Measurements from ENCODE around the gene ASIC5.
A peak's percentile ranks its signal among the peaks of the same experiment; 100 is the strongest.
"Not testable (repeated sequence)": the region's sequence is repeated elsewhere in the genome, so short reads cannot be mapped to it uniquely, and the experiment has no call there.

The ASIC5 gene

GRCh38 chr4:155799116-155799793 is 66.8 kb downstream of the ASIC5 start:
- DNase-seq: no peak

- not testable (repeated sequence) for DNase-seq
Observed at GRCh38 chr4:155797581-155797980, 68.5 kb downstream of the ASIC5 start.

DNA sequence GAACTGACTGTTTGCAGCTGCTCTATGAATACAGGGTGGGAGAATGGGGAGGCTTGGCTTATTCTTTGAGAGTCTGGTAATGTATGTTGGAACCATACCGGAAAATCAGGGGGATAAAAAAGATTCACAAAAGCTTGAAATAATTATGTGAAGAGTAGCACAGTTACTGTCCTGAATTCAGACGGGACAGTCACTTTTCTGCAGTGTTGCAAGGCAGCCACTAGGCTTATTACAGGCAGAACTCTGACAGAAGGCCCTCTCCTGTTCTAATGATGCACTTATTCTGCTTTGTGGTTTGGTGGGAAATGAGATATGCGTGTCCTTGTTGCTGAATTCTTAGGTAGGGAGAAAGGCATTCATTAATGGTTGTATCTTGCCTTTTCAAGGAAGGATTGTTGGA is 70.1 kb downstream of the ASIC5 start:
- peak in 1 of 2 experiments; percentile 16 for DNase-seq

DNA sequence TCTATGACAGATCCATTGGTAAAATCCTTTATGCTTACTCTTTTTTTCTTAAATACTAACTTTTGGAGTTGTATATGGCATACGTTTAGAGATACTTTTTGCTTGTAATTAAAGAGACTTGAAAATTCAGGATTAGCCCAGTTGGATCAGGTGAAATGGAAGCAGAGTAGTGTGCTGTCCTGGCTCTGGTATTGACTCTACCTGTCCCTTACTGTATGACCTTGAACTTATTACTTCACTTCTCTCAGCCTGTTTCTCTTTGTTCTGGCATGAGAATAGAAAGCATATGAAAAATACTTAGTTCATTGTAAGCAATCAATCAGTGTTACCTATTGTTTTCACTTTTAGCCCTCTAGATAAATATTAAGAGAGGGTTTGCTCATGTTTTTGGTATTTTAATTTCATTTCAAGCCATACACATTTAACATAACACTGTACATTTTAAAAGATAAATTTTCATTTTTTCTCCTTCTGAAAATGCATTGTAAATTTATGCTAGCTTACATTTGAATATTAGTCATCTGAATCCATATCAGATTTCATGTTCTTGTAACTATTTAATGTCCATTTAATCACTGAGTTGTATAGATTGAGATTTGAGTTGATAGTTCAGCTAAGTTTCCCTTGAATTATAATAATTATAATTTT is 71.4 kb downstream of the ASIC5 start:
- no peak for DNase-seq

DNA sequence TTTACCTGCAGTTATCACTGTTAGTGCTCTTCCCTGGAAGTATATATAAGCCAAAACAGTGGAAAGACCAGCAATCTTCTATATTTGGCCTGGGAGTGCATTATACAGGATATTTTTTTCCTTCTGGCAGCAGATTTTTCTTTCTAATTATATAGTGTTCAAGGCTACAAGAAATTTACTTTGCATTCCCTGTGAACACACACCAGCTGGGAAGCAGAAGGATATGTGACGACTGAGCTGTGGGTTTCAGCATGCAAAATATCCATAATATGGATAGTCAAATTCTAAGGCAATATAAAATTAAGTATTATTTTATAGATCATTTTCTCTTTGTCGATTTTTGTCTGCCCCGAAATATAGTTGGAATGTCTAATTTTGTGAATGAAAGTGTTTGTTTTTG is 76.1 kb downstream of the ASIC5 start:
- no peak for DNase-seq

GRCh38 chr4:155789391-155789790 is 76.7 kb downstream of the ASIC5 start:
- no peak for DNase-seq

GRCh38 chr4:155787113-155787710 is 78.9 kb downstream of the ASIC5 start:
- DNase-seq: peak in 1 of 2 experiments; percentile 28

DNA sequence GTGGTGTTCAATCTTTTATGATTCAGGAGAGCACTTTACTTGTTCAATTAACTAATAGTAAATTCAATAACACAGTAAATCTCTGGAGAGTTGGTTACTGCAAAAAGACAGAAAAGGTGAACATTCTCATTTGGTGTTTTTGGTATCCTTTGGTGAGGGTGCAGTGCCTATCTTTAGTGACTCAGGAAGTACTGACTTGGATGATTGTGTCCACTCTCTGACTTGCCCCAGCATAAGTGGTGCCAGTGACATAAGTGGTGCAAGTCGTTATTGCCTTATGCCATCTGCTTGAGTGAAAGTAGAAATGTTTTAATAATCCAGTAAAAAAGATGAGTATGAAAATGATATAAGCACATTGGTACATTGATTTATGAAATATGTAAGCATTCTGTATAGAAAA is 80.2 kb downstream of the ASIC5 start:
- DNase-seq: no peak

- DNase-seq: no peak
Observed at GRCh38 chr4:155784637-155785036, 81.4 kb downstream of the ASIC5 start.

DNA sequence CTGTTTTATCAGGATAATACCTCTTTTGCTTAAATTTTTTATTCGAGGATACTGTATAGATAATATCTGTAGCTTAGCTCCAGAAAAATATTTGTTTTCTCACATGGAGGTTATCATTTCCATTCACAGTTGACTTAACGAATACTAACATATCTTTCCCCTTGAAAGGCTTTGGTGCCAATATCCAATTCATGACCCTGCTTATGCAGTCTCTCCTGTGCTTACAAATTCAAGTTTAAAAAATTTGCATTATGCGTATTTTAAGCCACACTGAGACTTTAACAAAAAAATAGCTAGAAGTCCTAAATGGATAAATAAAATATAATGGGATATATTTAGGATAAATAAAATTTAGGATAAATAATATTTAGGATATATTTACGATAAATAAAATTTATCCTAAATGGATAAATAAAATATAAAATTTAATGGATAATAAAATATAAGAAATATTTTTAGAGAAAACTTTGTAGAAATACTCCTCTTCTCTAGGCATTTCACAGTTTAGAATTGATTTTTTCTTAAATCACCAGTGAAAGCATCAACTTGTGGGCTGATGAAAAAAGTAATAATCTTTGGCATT is 84.7 kb downstream of the ASIC5 start:
- DNase-seq: no peak

DNA sequence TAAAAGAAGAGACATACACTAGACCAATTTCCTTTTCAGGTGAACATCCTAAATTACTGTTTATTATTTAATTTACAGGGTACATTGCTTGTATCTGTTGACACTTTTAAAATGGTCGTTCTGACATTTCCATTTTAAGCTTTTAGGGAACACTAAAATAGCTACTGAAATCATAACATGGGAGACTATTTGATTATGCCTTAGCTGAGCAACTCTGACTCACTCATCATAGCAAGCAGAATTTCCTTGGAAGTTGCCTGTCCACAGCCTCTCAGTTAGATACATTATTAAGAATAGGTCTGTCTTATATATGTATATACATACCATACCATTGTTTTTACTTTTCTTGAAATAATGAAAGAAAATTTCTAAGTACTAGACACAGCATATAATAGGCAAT is 85.3 kb downstream of the ASIC5 start:
- no peak for DNase-seq

All from SW 1271 (cell line).